WTC11 (cell line): ENCODE results near the gene CLK2. TPM values are rescaled to one million over a fixed set of nuclear protein-coding genes. Genes with fewer than 3 reads are reported as not detected.

ENCODE experiments used
- ATF1 ChIP-seq: sonication (generic); formaldehyde crosslinking; IDR thresholded peaks from 2 replicates; pipeline ENCODE4 v1.8.1; 2023; ENCODE audit warnings: mild to moderate bottlenecking, moderate library complexity, missing genetic modification reagents
- CBFB ChIP-seq: sonication (generic); formaldehyde crosslinking; IDR thresholded peaks from 2 replicates; pipeline ENCODE4 v1.8.1; 2022; ENCODE audit warnings: mild to moderate bottlenecking, low read depth, missing genetic modification reagents
- E2F1 ChIP-seq: sonication (generic); formaldehyde crosslinking; IDR thresholded peaks from 2 replicates; pipeline ENCODE4 v1.8.0; 2022; ENCODE audit warnings: mild to moderate bottlenecking, missing genetic modification reagents
- ERG ChIP-seq: fragments of 250-450 bp; sonication (Bioruptor Pico); IDR thresholded peaks from 2 replicates; pipeline ENCODE4 v1.8.0; 2021; ENCODE audit warnings: mild to moderate bottlenecking
- ESRRA ChIP-seq: sonication (generic); formaldehyde crosslinking; IDR thresholded peaks from 2 replicates; pipeline ENCODE4 v1.8.1; 2022; ENCODE audit warnings: mild to moderate bottlenecking, missing genetic modification reagents, borderline replicate concordance
- MLX ChIP-seq: sonication (generic); formaldehyde crosslinking; IDR thresholded peaks from 2 replicates; pipeline ENCODE4 v1.8.1; 2023; ENCODE audit warnings: mild to moderate bottlenecking, missing genetic modification reagents, moderate library complexity
- MXD4 ChIP-seq: fragments of 250-450 bp; sonication (Bioruptor Pico); IDR thresholded peaks from 2 replicates; pipeline ENCODE4 v1.8.0; 2021; ENCODE audit warnings: mild to moderate bottlenecking, moderate library complexity, borderline replicate concordance
- NFYB ChIP-seq: sonication (generic); formaldehyde crosslinking; conservative IDR thresholded peaks from 2 replicates; pipeline ENCODE4 v1.8.0; 2022; ENCODE audit warnings: low read depth, missing genetic modification reagents
- NR2C2 ChIP-seq: sonication (generic); formaldehyde crosslinking; IDR thresholded peaks from 2 replicates; pipeline ENCODE4 v1.8.0; 2022; ENCODE audit warnings: mild to moderate bottlenecking, missing genetic modification reagents
- PRDM15 ChIP-seq: sonication (generic); formaldehyde crosslinking; IDR thresholded peaks from 2 replicates; pipeline ENCODE4 v1.8.0; 2022; ENCODE audit warnings: missing genetic modification reagents
- RORB ChIP-seq: fragments of 250-450 bp; sonication (Bioruptor Pico); IDR thresholded peaks from 2 replicates; pipeline ENCODE4 v1.9.0; 2021; ENCODE audit warnings: mild to moderate bottlenecking
- TP53 ChIP-seq: sonication (generic); formaldehyde crosslinking; IDR thresholded peaks from 2 replicates; pipeline ENCODE4 v1.8.1; 2023; ENCODE audit warnings: mild to moderate bottlenecking, missing genetic modification reagents
- USF2 ChIP-seq: sonication (generic); formaldehyde crosslinking; IDR thresholded peaks from 2 replicates; pipeline ENCODE4 v1.8.1; 2023; ENCODE audit warnings: mild to moderate bottlenecking, missing genetic modification reagents, moderate library complexity
- ZBTB21 ChIP-seq: sonication (generic); formaldehyde crosslinking; IDR thresholded peaks from 2 replicates; pipeline ENCODE4 v1.8.1; 2023; ENCODE audit warnings: mild to moderate bottlenecking, missing genetic modification reagents, borderline replicate concordance
- ZNF121 ChIP-seq: sonication (generic); formaldehyde crosslinking; IDR thresholded peaks from 2 replicates; pipeline ENCODE4 v1.8.0; 2023; ENCODE audit warnings: missing genetic modification reagents
- ZNF512 ChIP-seq: sonication (generic); formaldehyde crosslinking; IDR thresholded peaks from 2 replicates; pipeline ENCODE4 v1.8.1; 2022; ENCODE audit warnings: missing genetic modification reagents, borderline replicate concordance
- ZNF671 ChIP-seq: fragments of 250-450 bp; sonication (Bioruptor Pico); IDR thresholded peaks from 2 replicates; pipeline ENCODE4 v1.8.0; 2021; ENCODE audit warnings: mild to moderate bottlenecking
- total RNA-seq: library from RNA; stranded (reverse); gene quantifications from 3 replicates; pipeline ENCODE4 v1.2.3, GENCODE V29; 2021
- TF ChIP-seq, protein P1 (sequence below): fragments of 250-450 bp; sonication (Bioruptor Pico); IDR thresholded peaks from 2 replicates; pipeline ENCODE4 v1.9.0; 2021; ENCODE audit warnings: mild to moderate bottlenecking, borderline replicate concordance
- TF ChIP-seq, protein P2 (sequence below): sonication (generic); formaldehyde crosslinking; conservative IDR thresholded peaks from 2 replicates; pipeline ENCODE4 v1.8.1; 2022; ENCODE audit warnings: mild to moderate bottlenecking, missing genetic modification reagents
- TF ChIP-seq, protein P3 (sequence below): sonication (generic); formaldehyde crosslinking; conservative IDR thresholded peaks from 2 replicates; pipeline ENCODE4 v1.8.1; 2023; ENCODE audit warnings: mild to moderate bottlenecking, low read depth, missing genetic modification reagents, moderate library complexity

The CLK2 gene
- total RNA-seq, 1 experiment from 2014 or later: 74.4 TPM

DNA sequence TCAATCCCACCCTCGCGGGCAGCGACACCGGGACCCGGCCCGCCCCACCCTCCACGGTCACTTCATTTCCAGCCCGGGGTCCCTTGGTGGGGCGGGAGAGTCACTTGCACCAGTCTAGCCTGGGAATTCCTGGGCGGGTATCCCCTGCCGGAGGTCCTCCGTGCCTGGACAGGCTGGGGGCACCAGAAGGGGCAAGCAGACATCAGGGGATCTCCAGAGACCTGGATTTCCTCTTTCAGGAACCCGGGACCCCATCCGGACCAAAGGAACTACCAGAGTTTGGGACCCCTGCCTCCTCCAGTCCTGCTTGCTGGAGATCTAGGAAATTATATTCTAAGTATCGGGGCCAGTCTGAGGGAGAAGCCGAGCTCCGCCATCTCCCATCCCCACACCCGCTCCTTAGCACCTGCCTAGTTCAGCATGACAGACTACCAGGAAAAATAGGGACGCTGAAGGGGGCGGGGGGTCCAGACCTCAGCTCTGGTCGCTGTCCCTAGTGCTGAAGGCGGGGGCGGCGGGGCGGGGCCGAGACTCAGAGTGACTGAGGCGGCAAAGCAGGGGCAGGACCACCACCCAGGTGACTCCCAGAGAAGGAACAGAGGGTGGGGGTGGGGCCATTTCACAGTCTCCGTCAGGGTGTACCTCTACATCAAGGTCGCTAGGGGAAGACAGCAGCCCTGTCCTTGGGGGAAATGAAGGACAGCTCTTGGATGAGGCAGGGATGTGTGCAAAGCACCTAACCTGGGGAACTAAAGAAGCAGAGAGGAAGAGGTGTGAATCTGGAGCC lies 4.8 kb upstream of the CLK2 start (continued):
- no peak for TF ChIP-seq ZNF121 (CRISPR knock-in tag)
- TF ChIP-seq RORB (CRISPR knock-in tag): no peak
- no peak for TF ChIP-seq NR2C2 (CRISPR knock-in tag)
- TF ChIP-seq, protein P1, sequence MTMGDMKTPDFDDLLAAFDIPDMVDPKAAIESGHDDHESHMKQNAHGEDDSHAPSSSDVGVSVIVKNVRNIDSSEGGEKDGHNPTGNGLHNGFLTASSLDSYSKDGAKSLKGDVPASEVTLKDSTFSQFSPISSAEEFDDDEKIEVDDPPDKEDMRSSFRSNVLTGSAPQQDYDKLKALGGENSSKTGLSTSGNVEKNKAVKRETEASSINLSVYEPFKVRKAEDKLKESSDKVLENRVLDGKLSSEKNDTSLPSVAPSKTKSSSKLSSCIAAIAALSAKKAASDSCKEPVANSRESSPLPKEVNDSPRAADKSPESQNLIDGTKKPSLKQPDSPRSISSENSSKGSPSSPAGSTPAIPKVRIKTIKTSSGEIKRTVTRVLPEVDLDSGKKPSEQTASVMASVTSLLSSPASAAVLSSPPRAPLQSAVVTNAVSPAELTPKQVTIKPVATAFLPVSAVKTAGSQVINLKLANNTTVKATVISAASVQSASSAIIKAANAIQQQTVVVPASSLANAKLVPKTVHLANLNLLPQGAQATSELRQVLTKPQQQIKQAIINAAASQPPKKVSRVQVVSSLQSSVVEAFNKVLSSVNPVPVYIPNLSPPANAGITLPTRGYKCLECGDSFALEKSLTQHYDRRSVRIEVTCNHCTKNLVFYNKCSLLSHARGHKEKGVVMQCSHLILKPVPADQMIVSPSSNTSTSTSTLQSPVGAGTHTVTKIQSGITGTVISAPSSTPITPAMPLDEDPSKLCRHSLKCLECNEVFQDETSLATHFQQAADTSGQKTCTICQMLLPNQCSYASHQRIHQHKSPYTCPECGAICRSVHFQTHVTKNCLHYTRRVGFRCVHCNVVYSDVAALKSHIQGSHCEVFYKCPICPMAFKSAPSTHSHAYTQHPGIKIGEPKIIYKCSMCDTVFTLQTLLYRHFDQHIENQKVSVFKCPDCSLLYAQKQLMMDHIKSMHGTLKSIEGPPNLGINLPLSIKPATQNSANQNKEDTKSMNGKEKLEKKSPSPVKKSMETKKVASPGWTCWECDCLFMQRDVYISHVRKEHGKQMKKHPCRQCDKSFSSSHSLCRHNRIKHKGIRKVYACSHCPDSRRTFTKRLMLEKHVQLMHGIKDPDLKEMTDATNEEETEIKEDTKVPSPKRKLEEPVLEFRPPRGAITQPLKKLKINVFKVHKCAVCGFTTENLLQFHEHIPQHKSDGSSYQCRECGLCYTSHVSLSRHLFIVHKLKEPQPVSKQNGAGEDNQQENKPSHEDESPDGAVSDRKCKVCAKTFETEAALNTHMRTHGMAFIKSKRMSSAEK (CRISPR knock-in tag): no peak
- no peak for TF ChIP-seq NFYB (CRISPR knock-in tag)
- TF ChIP-seq ZNF671 (CRISPR knock-in tag): no peak
- TF ChIP-seq, protein P2, sequence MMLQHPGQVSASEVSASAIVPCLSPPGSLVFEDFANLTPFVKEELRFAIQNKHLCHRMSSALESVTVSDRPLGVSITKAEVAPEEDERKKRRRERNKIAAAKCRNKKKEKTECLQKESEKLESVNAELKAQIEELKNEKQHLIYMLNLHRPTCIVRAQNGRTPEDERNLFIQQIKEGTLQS: no peak
- no peak for TF ChIP-seq PRDM15 (CRISPR knock-in tag)
- TF ChIP-seq ZBTB21 (CRISPR knock-in tag): no peak
- TF ChIP-seq CBFB (CRISPR knock-in tag): no peak
- TF ChIP-seq, protein P3, sequence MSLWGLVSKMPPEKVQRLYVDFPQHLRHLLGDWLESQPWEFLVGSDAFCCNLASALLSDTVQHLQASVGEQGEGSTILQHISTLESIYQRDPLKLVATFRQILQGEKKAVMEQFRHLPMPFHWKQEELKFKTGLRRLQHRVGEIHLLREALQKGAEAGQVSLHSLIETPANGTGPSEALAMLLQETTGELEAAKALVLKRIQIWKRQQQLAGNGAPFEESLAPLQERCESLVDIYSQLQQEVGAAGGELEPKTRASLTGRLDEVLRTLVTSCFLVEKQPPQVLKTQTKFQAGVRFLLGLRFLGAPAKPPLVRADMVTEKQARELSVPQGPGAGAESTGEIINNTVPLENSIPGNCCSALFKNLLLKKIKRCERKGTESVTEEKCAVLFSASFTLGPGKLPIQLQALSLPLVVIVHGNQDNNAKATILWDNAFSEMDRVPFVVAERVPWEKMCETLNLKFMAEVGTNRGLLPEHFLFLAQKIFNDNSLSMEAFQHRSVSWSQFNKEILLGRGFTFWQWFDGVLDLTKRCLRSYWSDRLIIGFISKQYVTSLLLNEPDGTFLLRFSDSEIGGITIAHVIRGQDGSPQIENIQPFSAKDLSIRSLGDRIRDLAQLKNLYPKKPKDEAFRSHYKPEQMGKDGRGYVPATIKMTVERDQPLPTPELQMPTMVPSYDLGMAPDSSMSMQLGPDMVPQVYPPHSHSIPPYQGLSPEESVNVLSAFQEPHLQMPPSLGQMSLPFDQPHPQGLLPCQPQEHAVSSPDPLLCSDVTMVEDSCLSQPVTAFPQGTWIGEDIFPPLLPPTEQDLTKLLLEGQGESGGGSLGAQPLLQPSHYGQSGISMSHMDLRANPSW (CRISPR knock-in tag): no peak
- peak; percentile 70; the same call in 1 of the 2 replicates for TF ChIP-seq ESRRA (CRISPR knock-in tag)
- TF ChIP-seq MXD4 (CRISPR knock-in tag): no peak
- no peak for TF ChIP-seq MLX
- 0 out of 2 replicates have a peak, but pooled peaks have one; percentile 35 for TF ChIP-seq USF2
- no peak for TF ChIP-seq ZNF512 (CRISPR knock-in tag)
- TF ChIP-seq TP53: no peak; the same call in 1 of the 2 replicates
- no peak for TF ChIP-seq ATF1 (CRISPR knock-in tag)
- TF ChIP-seq ERG: no peak
- no peak for TF ChIP-seq E2F1 (CRISPR knock-in tag)
